ENCODE measurements around the gene LINGO3.
A peak's percentile ranks its signal among the peaks of the same experiment; 100 is the strongest.
"Not testable (repeated sequence)": the region's sequence is repeated elsewhere in the genome, so short reads cannot be mapped to it uniquely, and the experiment has no call there.

Gene LINGO3, protein sequence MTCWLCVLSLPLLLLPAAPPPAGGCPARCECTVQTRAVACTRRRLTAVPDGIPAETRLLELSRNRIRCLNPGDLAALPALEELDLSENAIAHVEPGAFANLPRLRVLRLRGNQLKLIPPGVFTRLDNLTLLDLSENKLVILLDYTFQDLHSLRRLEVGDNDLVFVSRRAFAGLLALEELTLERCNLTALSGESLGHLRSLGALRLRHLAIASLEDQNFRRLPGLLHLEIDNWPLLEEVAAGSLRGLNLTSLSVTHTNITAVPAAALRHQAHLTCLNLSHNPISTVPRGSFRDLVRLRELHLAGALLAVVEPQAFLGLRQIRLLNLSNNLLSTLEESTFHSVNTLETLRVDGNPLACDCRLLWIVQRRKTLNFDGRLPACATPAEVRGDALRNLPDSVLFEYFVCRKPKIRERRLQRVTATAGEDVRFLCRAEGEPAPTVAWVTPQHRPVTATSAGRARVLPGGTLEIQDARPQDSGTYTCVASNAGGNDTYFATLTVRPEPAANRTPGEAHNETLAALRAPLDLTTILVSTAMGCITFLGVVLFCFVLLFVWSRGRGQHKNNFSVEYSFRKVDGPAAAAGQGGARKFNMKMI

DNA sequence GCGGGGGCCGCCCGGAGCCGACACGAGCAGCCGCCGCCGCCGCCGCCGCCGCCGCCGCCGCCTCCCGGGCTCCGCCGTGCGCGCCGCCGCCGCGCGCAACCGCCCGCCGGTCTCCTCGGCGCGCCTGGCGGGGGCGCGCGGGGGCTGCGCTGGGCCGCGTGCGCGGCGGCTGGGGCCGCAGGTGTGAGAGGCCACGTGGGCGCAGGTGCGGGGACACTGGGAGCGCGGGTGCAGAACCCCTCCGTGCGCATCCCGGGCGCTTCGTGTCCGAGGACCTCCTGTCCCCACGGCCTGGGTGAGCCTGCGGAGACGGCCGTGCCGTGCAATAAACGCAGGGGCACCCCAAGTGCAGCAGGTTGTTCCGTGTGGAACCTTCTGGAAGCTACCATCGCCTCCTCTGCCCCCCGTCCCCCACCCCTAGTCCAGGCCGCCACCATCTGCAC, at the start of gene LINGO3:
TSS of gene LINGO3 (minus strand) at position 41 of the 443 bp plus-strand sequence. CDS start 16,378 bp downstream, outside the sequence.
- DNase-seq = no peak
- Mint-ChIP-seq H3K4me3 (no peak within 1 kb of the TSS), H3K36me3 (no peaks in the 10 kb centered on the region), H3K27ac (no peak within 1 kb of the TSS), H3K4me1 (peaks cover 3% of the 10 kb centered on the region), H3K9me3 (no peaks in the 10 kb centered on the region), H3K27me3 (peaks cover 97% of the 10 kb centered on the region)
- CTCF ChIA-PET = no interaction called here

DNA sequence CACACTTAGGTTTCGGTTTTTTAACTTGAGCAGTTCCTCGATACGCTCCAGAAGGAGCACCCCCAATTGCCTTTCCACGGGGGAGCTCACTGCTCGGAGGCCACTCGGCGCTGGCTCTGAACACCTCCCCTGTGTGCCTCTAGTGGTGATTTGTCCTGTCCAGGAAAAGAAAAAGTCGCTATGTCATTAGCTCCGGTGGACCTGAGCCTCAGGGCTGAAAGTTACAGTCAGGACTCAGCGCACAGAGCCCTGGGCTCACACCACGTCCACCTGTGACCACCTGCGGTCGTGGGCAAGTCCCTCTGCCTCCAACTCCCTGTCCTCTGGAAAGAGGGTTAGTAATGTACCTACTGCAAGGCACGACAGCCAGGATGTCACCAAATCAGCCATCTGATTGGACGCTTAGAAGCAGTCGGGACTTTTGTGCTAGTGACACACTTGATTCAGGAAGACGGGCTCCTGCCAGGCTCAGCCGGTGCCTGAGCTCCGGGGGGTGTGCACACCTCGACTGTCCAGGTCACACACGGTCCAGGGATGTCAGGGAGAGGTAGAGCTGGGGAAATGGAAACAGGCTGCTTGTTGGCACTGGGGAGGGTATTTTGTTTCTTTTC, 48.2 kb upstream of the LINGO3 start:
- H3K9me3 Mint-ChIP-seq = no peaks in the 10 kb centered on the region
- H3K36me3 Mint-ChIP-seq = peaks cover 2% of the 10 kb centered on the region
- CTCF ChIA-PET = no interaction called here
- H3K27me3 Mint-ChIP-seq = peaks cover 29% of the 10 kb centered on the region
- peak overlapping the region; percentile 49 for H3K27ac Mint-ChIP-seq
- H3K4me3 Mint-ChIP-seq = no peak overlapping the region
- H3K4me1 Mint-ChIP-seq = peaks cover 3% of the 10 kb centered on the region
- DNase-seq = no peak

DNA sequence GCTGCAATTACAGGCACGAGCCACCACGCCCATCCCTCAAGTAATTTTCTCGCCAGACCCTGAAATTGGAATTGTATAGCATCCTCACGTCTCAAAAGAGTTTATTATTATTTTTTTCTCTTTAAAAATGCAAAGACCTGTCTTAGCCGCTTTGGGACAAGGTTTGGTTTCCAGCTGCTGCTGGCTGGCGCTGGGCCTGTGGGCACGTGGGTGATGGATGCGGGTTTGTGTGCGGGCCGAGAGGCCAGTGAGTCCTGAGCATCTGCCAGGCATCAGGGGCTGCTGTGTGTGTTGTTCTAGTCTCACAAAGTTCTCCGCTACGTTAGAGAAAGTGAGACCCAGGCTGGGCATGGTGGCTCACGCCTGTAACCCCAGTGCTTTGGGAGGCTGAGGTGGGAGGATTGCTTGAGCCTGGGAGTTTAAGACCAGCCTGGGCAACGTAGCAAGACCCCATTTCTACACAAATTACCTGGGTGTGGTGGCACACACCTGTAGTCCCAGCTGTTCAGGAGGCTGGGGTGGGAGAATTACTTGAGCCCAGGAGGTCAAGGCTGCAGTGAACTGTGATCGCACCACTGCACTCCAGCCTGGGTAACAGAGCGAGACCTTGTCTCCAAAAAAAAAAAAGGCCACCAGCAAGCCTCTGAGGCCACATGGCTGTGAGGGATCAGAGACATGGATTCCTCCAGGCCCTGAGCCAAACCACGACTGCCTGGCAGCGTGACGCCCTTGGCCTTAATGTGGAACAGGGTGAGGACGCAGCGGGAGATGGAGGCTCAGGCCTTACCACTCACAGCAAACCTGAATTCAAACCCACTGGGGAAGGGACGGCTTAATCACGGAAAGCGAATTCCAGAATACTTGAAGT, 47.4 kb upstream of the LINGO3 start:
- no peak for DNase-seq
- no peak overlapping the region for H3K4me3 Mint-ChIP-seq
- peaks cover under 1% of the 10 kb centered on the region for H3K4me1 Mint-ChIP-seq
- no peaks in the 10 kb centered on the region for H3K9me3 Mint-ChIP-seq
- H3K36me3 Mint-ChIP-seq = peaks cover 2% of the 10 kb centered on the region
- H3K27me3 Mint-ChIP-seq = peaks cover 24% of the 10 kb centered on the region
- no peak overlapping the region for H3K27ac Mint-ChIP-seq
- CTCF ChIA-PET = no interaction called here

DNA sequence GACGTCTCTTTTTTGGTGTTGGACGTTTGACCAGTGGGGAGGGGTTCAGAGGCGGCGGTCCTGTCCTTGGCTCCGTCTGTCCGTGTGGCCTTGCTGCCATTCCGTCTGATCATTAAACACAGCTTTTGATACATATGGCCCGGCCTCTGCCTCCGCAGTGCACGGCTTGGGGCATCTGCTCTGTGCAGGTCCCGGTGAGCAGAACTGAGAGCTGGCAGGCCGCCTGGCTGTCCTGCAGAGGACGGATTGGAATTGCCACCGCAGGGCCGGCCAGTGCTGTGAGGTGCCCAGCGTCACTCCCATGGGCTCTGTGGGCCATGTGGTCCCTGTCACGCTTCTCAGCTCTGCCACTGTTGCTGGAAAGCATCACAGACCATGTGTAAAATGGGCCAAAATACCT, 46.7 kb upstream of the LINGO3 start:
- CTCF ChIA-PET = no interaction called here
- H3K27me3 Mint-ChIP-seq = peaks cover 16% of the 10 kb centered on the region
- H3K4me1 Mint-ChIP-seq = no peaks in the 10 kb centered on the region
- H3K4me3 Mint-ChIP-seq = no peak overlapping the region
- H3K9me3 Mint-ChIP-seq = no peaks in the 10 kb centered on the region
- no peak overlapping the region for H3K27ac Mint-ChIP-seq
- peaks cover 2% of the 10 kb centered on the region for H3K36me3 Mint-ChIP-seq
- no peak for DNase-seq

DNA sequence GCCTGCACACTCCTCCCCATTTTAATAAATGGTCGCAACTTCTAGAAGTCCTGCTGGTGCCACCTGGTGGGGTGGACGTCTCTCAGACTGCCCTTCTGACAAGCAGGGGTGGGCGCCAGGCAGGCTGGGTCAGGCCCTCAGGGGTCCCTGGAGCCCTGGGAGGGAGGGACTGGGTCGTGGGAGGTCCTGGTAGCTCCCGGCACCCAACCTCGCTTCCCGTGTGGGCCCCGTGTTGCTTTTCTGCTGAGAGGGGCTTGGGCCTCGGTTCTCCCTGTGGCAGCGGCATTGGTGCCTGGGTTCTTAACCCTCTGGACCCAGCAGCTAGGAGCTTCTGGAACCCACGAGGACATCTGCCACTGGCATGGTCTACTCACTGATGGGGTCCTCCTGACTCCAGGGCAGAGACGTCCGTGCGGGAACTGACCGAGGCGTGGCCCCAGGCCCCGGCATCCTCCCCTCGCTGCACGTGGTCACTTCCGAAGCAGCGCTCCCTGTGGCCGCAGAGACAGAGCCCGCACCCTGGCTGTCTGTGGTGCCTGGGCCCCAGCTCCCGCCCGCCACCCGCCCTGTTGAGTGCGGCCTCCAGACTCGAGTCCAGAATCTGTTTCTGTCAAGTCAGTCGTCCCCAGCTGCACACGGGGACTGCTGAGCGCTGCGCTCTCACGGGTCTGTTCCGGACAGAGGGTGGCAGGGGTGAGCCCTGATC, 46.1 kb upstream of the LINGO3 start:
- CTCF ChIA-PET = no interaction called here

DNA sequence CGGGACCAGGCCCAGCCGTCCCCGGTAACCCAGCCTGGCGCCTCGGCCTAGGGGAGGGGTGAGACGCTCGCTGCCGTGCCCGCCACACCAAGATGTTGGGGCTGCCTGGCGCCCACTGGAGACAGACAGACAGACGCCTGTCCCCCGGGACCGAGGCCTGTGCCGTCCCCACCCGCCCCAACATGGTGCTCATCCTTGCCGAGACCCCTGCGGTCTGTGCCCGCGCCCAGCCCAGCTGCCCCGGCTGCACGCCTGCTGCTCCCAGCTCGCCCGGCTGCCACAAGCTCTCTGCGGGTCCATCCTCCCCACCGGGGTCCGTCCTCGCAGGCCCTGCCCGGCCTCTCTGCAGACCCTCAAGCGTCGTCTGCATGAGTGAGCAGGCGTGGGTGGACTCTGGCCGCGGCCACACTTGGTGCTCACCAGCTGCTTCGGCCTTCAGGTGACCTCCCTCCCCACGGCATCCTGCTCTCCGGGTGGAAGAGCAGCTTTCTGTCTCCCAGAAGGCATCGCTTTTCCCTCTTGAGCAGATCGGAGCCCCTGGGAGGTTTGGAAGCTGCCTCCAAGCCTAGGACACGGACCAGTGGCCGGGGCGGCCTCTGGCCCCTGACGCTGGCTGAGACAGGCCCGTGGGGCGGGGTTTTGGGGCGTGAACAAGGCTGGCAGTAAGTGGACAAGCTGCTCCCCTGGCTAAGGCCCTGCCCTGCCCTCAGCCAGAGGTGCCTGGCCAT, 45.4 kb upstream of the LINGO3 start:
- no peak overlapping the region for H3K4me3 Mint-ChIP-seq
- peaks cover 3% of the 10 kb centered on the region for H3K27me3 Mint-ChIP-seq
- no peak for DNase-seq
- no peaks in the 10 kb centered on the region for H3K4me1 Mint-ChIP-seq
- H3K36me3 Mint-ChIP-seq = peaks cover 2% of the 10 kb centered on the region
- H3K9me3 Mint-ChIP-seq = no peaks in the 10 kb centered on the region
- no peak overlapping the region for H3K27ac Mint-ChIP-seq
- CTCF ChIA-PET = interaction anchor here (1.1 kb wide), 1 partner anchor 10 kb away, joined by 3 read pairs; no protein-coding TSS in a partner anchor

More for the DNA sequence above, 46.1 kb upstream of the LINGO3 start:
- peaks cover 2% of the 10 kb centered on the region for H3K36me3 Mint-ChIP-seq
- no peaks in the 10 kb centered on the region for H3K4me1 Mint-ChIP-seq
- H3K27me3 Mint-ChIP-seq = peaks cover 10% of the 10 kb centered on the region
- no peaks in the 10 kb centered on the region for H3K9me3 Mint-ChIP-seq
- H3K4me3 Mint-ChIP-seq = no peak overlapping the region
- DNase-seq = no peak
- H3K27ac Mint-ChIP-seq = no peak overlapping the region

DNA sequence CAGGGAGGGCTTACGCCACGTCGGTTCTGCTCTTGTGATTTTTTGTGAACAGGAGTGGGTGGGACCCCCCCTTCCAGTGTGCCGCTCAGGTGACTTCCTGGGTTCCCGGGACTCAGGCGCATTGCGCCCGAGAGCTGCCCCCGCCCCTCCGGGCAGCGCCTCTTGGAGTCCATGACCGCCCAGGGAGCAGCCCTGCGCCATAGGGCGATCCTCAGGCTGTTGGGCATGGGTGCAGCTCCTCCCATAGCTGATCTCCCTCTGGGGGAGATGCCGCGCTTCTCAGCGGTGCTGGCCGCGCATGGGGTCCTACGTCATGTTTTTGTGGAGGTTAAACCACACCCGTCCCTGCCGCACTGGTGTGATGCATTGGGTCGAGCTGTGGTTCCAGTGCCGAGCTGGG, 44.2 kb upstream of the LINGO3 start:
- H3K4me3 Mint-ChIP-seq = no peak overlapping the region
- no peaks in the 10 kb centered on the region for H3K9me3 Mint-ChIP-seq
- H3K27me3 Mint-ChIP-seq = no peaks in the 10 kb centered on the region
- no peaks in the 10 kb centered on the region for H3K4me1 Mint-ChIP-seq
- peaks cover 2% of the 10 kb centered on the region for H3K36me3 Mint-ChIP-seq
- no peak for DNase-seq
- H3K27ac Mint-ChIP-seq = no peak overlapping the region
- CTCF ChIA-PET = interaction anchor here (0.6 kb wide), 1 partner anchor 196 kb away, joined by 3 read pairs; no protein-coding TSS in a partner anchor

DNA sequence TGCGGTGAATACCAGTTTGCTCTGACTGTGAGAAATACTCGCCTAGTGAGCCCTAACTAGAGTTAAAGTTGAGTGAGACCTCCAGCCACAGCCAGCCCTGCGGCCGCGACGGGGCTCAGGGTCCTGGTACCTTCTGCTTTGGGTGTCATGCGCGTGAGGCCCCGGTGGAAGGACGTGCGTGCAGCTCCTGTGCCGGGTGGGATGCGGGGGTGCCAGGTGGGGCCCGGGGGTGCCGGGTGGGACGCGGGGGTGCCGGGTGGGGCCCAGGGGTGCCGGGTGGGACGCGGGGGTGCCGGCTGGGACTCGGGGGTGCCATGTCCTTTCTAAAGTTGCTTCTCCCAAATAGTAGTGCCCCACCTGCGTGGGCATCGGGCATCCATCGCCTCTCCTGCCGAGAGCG, 43.6 kb upstream of the LINGO3 start:
- Mint-ChIP-seq H3K4me1 (no peaks in the 10 kb centered on the region), H3K27ac (no peak overlapping the region), H3K27me3 (no peaks in the 10 kb centered on the region), H3K4me3 (no peak overlapping the region), H3K9me3 (no peaks in the 10 kb centered on the region), H3K36me3 (peaks cover 2% of the 10 kb centered on the region)
- no peak for DNase-seq
- CTCF ChIA-PET = interaction anchor here (0.6 kb wide), 1 partner anchor 196 kb away, joined by 3 read pairs; no protein-coding TSS in a partner anchor

DNA sequence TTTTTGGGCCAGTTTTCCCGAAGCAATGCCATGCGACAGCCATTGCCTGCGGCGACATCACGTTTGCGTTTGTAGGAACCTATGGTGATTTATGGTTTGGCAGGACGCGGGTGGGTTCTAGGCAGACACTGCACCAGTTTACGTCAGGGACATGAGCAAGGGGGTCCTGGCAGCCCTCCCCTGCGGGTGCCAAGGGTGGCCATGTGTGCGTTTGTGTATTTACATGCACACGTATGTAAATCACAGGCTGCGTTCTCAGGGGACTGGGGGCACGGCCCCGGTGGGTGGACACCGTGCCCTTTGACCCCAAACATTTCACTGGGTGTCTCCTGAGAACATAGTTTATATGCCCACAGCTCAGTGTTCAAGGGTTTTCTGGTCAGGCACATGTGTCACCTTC, 42.7 kb upstream of the LINGO3 start:
- Mint-ChIP-seq H3K4me1 (no peaks in the 10 kb centered on the region), H3K4me3 (no peak overlapping the region), H3K27ac (no peak overlapping the region), H3K36me3 (peaks cover 4% of the 10 kb centered on the region), H3K9me3 (no peaks in the 10 kb centered on the region), H3K27me3 (no peaks in the 10 kb centered on the region)
- CTCF ChIA-PET = no interaction called here
- DNase-seq = no peak

DNA sequence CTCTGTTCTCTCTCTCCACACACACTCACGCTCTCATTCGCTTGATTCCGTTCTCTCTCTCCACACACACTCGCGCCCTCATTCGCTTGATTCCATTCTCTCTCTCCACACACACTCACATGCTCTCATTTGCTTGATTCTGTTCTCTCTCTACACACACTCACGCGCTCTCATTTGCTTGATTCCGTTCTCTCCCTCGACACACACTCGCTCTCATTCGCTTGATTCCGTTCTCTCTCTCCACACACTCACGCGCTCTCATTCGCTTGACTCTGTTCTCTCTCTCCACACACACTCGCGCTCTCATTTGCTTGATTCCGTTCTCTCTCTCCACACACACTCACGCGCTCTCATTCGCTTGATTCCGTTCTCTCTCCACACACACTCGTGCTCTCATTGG, 41.9 kb upstream of the LINGO3 start:
- H3K9me3 Mint-ChIP-seq, H3K27me3 Mint-ChIP-seq, H3K27ac Mint-ChIP-seq, DNase-seq, H3K4me3 Mint-ChIP-seq, H3K4me1 Mint-ChIP-seq, H3K36me3 Mint-ChIP-seq, CTCF ChIA-PET: not testable (repeated sequence)

DNA sequence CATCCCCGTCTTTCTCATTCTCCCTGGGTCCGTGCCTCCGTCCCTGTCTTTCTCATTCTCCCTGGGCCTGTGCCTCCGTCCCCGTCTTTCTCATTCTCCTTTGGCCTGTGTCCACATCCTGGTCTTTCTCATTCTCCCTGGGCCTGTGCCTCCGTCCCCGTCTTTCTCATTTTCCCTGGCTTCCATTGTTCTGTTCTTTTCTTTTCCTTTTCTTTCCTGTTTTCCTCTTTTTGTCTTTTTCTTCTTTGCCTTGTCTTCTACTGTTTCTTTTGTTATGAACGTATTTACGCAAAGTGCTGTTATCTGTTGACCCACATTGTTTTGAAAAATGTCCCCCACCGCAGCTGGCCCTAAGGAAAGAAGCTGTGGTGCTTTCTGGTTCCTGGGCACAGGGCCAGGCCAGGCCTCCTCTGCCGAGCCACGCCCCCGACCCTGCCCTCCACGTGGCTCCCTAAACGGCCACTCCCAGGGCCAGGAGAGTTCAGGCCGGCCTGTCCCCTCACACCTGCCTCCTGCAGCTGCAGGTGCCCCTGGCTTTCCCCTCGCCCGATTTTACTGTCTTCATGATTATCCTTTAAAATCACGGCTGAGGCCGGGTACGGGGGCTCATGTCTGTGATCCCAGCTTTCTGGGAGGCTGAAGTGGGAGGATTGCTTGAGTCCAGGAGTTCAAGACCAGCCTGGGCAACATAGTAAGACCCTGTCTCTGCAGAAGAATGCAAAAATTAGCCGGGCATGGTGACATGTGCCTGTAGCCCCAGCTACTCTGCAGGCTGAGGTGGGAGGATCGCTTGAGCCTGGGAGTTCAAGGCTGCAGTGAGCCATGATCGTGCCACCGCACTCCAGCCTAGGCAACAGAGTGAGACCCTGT, 38.1 kb upstream of the LINGO3 start:
- Mint-ChIP-seq H3K4me1 (no peaks in the 10 kb centered on the region), H3K27me3 (no peaks in the 10 kb centered on the region), H3K9me3 (no peaks in the 10 kb centered on the region), H3K4me3 (no peak overlapping the region), H3K36me3 (peaks cover 6% of the 10 kb centered on the region), H3K27ac (no peak overlapping the region)
- CTCF ChIA-PET = no interaction called here
- no peak for DNase-seq

DNA sequence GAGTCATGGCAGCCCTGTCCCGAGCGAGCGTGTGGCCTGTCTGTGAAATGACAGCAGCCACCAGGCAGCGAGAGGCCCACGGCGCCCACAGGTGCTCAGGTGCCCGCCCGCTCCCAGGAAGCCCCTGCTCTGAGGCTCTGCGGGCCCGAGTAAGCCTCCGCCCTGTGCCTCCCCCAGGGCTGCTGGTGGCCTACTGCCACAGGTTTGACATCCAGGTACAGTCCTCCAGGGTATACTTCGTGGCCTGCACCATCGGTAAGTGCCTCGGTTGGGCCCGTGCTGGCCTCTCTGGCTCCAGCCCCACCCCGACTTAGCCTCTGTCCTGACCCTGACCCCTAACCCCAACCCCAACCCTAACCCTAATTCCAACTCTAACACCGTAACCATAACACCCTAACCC, 37.1 kb upstream of the LINGO3 start:
- Mint-ChIP-seq H3K27me3 (no peaks in the 10 kb centered on the region), H3K4me3 (no peak overlapping the region), H3K27ac (no peak overlapping the region), H3K36me3 (peaks cover 6% of the 10 kb centered on the region), H3K9me3 (no peaks in the 10 kb centered on the region), H3K4me1 (no peaks in the 10 kb centered on the region)
- DNase-seq = no peak
- CTCF ChIA-PET = no interaction called here

Measured in activated naive CD4-positive, alpha-beta T cell treated with anti-CD3 and anti-CD28 coated beads, Interleukin-2, amount 10 ng/mL, durations not matched to agents 7 days and 5 days (primary cell).